DMS53 treated with DMSO at 0.1 percent for 48 hours (cell line): ENCODE measurements around the gene STRA6.

Source experiments
- DNase-seq: peaks from one replicate; lab custom pipeline; 2025; ENCODE audit not compliant: unreplicated experiment; lab: John Stamatoyannopoulos, UW

The STRA6 gene

DNA sequence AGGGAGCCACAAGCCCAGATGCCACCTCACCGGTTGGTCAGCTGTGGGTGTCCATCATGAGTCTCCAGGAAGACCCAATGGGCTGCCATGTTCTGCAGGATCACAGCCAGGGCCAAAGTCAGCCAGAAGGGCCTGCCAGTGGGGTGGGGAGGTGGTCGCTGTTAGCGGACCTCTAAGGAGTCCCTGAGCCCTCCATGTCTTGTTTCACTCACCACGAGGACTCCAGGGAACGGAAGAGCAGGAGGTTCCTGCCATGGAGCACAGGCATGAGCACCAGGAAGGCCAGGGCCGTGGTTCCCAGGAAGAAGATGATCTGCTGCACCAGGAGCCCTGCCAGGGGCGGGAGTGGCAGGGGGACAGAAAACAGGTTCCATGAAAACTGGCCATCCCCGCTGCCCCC lies 20.5 kb downstream of the STRA6 start:
- no peak for DNase-seq

- DNase-seq = no peak
These were observed 21.5 kb downstream of the STRA6 start for GRCh38 chr15:74180881-74181602.

DNA sequence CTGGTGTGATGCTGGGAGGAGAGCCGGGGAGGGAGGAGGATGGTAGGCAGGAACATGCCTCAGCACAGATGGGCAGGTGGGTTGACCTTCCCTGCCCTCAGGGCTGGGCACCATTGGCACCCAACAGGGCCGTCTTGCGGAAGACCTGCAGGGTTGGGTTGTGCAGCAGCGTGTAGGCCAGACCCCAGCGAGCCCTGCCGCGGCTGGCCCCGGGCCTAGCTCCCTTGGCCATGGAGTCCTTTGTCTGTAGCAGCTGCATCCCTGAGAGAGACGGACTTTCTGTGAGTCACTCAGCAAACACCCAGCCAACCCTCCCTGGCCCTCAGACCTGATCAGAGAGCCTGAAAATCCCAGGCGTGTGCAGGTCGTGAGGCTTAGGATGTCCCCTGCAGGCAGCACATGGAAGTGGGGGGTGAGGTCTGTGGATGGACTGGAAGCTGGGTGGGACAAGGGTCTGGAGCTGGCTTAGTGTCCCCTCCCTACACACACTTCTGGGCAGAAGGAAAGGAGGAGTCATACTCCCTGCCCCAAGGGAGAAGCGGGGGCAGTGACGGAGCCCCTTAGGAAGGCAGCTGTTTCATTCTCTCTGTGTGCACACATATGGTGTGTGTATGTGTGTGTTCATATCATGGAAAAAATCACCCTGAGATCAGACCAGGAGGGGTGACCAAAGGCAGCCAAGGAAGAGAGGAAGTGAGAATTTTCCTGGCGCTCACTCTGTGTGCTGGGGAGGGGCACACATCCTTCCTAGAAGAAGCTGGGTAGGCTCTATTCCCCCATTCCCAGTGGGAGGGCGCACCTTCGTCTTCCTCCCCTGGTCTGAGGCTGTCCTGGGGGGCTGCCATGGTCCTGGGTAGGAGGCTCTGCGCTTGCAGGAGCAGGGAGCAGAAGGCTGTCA lies 22.4 kb downstream of the STRA6 start:
- no peak for DNase-seq

- no peak for DNase-seq
These were observed 23.3 kb downstream of the STRA6 start for GRCh38 chr15:74179101-74179841.

DNA sequence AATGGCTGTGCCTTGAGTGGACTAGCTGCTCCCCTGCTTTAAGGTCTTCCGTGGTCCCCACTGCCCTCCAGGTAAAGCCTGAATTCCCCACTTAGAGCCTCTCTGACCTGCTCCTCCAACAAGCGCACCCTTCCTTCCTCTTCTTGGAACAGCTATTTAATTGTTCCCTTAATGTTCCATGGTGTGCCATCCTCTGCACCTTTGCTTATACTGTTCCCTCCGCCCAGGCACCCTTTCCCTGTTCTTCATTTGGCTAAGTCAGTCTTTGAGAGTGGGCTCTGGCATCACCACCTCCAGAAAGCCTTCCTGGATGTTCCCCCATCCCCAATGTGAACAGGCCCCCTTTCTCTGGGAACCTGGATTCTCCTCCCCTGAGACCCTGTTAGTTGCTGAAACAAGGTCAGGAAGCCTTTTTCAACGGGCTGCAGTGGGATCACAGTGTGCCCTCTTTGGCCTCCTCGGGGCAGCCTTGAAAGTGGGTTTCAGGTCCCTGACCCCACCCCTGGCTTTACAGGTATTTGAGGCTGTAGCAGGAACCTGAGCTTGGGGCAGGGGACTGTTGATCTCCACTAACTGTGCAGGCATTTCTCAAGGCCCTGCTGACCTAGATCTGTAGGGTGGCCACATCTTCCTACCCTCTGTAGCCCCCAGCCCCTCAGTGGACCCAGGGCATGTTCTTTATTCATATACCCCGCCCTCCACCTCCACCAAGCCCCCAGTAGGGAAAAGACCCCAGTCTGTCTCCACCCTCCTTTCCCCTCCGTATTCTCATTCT lies 24.1 kb downstream of the STRA6 start:
- DNase-seq = no peak

DNA sequence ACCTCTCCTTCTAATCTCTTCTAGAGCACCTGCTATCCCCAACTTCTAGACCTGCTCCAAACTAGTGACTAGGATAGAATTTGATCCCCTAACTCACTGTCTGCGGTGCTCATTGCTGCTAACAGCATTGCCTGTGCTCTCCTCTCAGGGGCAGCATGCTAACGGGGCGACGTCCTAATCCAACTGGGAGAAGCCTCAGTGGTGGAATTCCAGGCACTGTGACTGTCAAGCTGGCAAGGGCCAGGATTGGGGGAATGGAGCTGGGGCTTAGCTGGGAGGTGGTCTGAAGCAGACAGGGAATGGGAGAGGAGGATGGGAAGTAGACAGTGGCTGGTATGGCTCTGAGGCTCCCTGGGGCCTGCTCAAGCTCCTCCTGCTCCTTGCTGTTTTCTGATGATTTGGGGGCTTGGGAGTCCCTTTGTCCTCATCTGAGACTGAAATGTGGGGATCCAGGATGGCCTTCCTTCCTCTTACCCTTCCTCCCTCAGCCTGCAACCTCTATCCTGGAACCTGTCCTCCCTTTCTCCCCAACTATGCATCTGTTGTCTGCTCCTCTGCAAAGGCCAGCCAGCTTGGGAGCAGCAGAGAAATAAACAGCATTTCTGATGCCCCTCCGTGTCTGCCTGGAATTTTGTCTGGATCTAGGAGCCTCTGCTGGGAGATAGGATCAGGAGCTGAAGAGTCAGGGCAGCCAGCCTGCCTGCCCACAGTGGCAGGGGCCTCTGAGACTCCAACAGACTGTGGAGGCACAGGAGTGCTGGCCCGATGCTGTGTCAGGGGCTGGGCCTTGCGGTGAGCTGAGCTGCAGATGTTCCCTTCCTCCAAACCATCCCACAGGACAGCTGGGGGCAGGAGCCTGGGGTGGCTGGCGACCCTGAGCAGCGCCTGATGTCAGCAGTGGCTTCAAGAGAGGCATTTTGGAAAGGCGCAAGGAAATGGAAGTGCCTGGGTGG lies 26.0 kb downstream of the STRA6 start:
- DNase-seq = no peak

GRCh38 chr15:74175271-74176191 lies 27.1 kb downstream of the STRA6 start:
- DNase-seq = no peak

DNA sequence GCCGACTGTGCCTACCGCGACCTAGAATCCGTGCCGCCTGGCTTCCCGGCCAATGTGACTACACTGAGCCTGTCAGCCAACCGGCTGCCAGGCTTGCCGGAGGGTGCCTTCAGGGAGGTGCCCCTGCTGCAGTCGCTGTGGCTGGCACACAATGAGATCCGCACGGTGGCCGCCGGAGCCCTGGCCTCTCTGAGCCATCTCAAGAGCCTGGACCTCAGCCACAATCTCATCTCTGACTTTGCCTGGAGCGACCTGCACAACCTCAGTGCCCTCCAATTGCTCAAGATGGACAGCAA lies 27.7 kb downstream of the STRA6 start:
- DNase-seq = no peak

- DNase-seq = no peak
These were observed 28.2 kb downstream of the STRA6 start for GRCh38 chr15:74174219-74174957.

GRCh38 chr15:74173380-74174218 lies 29.0 kb downstream of the STRA6 start, which contains the start of gene ISLR:
ISLR (plus strand) TSS chr15:74173710; CDS start chr15:74174859, 1,149 bp downstream.
- DNase-seq = no peak

GRCh38 chr15:74172701-74173379 lies 29.7 kb downstream of the STRA6 start:
- no peak for DNase-seq

DNA sequence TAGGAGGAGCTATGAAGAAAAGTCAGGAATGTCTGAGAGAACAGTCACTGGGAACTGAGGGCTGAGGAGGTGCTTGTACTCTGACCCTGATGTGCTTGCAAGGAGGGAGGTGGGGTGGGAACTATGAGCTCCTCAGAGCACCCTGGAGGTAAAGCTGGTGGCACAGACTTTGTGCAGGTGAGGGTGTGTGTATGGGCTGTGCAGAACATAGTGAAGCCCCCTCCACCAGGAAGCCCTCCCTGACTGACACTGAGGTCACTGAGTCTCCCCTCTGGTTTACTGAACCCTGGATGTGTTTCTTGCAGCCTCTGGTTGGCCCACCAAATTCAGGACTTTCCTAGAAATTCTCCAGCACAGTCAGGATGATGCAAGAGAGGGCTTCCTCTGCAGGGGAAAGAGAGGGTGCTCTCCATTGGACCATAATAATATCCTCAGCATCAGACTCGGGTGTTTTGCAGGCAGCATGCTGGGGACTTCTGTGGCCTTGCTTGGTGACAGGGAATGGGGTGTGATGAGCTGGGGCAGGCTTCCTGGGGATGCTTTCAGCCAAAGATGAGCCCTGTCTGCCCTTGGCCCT lies 30.5 kb downstream of the STRA6 start:
- DNase-seq = no peak

- DNase-seq = no peak
These were observed 31.6 kb downstream of the STRA6 start for GRCh38 chr15:74170875-74171578.

GRCh38 chr15:74170071-74170844 lies 32.3 kb downstream of the STRA6 start:
- DNase-seq = no peak

- no peak for DNase-seq
These were observed 33.9 kb downstream of the STRA6 start for GRCh38 chr15:74168711-74169126.
